Myocyte (in vitro differentiated cells): ENCODE data around the gene PCDH15. TPM values are rescaled to one million over a fixed set of nuclear protein-coding genes. Genes with fewer than 3 reads are reported as not detected.
"Not testable (repeated sequence)": the region's sequence is repeated elsewhere in the genome, so short reads cannot be mapped to it uniquely, and the experiment has no call there.

Experiments used
- DNase-seq: peaks from one replicate; pipeline ENCODE4 v3.0.0-alpha.2; 2012; ENCODE audit warnings: low read depth
- total RNA-seq: library from RNA; depleted of rRNA; stranded (reverse); fragments of >200 nt; gene quantifications from 2 replicates; pipeline ENCODE4 v1.2.3, GENCODE V29; 2014

Gene PCDH15
- total RNA-seq, 1 donor from 2014 or later, result not detected

- peak; percentile 0 for DNase-seq
Observed at GRCh38 chr10:54559498-54559897, 241.5 kb downstream of the PCDH15 start.

GRCh38 chr10:54554028-54554427 is 247.0 kb downstream of the PCDH15 start:
- DNase-seq, result no peak

GRCh38 chr10:54550016-54550415 is 251.0 kb downstream of the PCDH15 start:
- DNase-seq, result no peak

- no peak for DNase-seq
Observed at GRCh38 chr10:54531296-54531695, 269.7 kb downstream of the PCDH15 start.

- DNase-seq, result no peak
Observed at GRCh38 chr10:54530299-54530698, 270.7 kb downstream of the PCDH15 start.

- DNase-seq, result no peak
Observed at GRCh38 chr10:54525816-54526215, 275.2 kb downstream of the PCDH15 start.

- DNase-seq, result not testable (repeated sequence)
Observed at GRCh38 chr10:54515244-54515643, 285.8 kb downstream of the PCDH15 start.

GRCh38 chr10:54503863-54504262 is 297.2 kb downstream of the PCDH15 start:
- no peak for DNase-seq

- no peak for DNase-seq
Observed at GRCh38 chr10:54501929-54502328, 299.1 kb downstream of the PCDH15 start.

- no peak for DNase-seq
Observed at GRCh38 chr10:54496852-54497251, 304.2 kb downstream of the PCDH15 start.

GRCh38 chr10:54487743-54488142 is 313.3 kb downstream of the PCDH15 start:
- no peak for DNase-seq

- no peak for DNase-seq
Observed at GRCh38 chr10:54485971-54486370, 315.1 kb downstream of the PCDH15 start.

GRCh38 chr10:54484186-54484585 is 316.8 kb downstream of the PCDH15 start:
- no peak for DNase-seq

- DNase-seq, result no peak
Observed at GRCh38 chr10:54478601-54479000, 322.4 kb downstream of the PCDH15 start.

GRCh38 chr10:54477738-54478137 is 323.3 kb downstream of the PCDH15 start:
- DNase-seq, result no peak

GRCh38 chr10:54470324-54470631 is 330.8 kb downstream of the PCDH15 start:
- no peak for DNase-seq

- DNase-seq, result no peak
Observed at GRCh38 chr10:54469587-54470323, 331.3 kb downstream of the PCDH15 start.

- DNase-seq, result no peak
Observed at GRCh38 chr10:54454271-54454670, 346.8 kb downstream of the PCDH15 start.

- no peak for DNase-seq
Observed at GRCh38 chr10:54449056-54449455, 352.0 kb downstream of the PCDH15 start.

GRCh38 chr10:54444170-54444569 is 356.9 kb downstream of the PCDH15 start:
- DNase-seq, result no peak

GRCh38 chr10:54441275-54441674 is 359.8 kb downstream of the PCDH15 start:
- DNase-seq, result peak; percentile 2

- DNase-seq, result no peak
Observed at GRCh38 chr10:54434782-54435181, 366.2 kb downstream of the PCDH15 start.

GRCh38 chr10:54415483-54415882 is 385.5 kb downstream of the PCDH15 start:
- no peak for DNase-seq

GRCh38 chr10:54402576-54402975 is 398.5 kb downstream of the PCDH15 start:
- no peak for DNase-seq
